ENCODE measurements around the gene MAPKAPK5.

DNA sequence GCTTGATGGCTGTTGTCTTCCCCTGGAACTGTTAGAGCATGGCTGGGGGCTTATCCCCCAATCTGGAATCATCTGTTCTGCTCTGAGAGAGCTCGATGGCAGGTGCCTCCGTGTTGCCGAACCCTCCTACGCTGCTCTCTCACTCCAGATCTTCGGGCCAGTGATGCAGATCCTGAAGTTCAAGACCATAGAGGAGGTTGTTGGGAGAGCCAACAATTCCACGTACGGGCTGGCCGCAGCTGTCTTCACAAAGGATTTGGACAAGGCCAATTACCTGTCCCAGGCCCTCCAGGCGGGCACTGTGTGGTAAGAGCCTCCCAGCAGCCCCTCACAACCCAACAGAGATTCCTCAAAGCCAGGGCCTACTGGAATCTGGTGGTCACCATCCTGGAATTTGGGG is 42.3 kb upstream of the MAPKAPK5 start:
- TF ChIP-seq, protein P1, sequence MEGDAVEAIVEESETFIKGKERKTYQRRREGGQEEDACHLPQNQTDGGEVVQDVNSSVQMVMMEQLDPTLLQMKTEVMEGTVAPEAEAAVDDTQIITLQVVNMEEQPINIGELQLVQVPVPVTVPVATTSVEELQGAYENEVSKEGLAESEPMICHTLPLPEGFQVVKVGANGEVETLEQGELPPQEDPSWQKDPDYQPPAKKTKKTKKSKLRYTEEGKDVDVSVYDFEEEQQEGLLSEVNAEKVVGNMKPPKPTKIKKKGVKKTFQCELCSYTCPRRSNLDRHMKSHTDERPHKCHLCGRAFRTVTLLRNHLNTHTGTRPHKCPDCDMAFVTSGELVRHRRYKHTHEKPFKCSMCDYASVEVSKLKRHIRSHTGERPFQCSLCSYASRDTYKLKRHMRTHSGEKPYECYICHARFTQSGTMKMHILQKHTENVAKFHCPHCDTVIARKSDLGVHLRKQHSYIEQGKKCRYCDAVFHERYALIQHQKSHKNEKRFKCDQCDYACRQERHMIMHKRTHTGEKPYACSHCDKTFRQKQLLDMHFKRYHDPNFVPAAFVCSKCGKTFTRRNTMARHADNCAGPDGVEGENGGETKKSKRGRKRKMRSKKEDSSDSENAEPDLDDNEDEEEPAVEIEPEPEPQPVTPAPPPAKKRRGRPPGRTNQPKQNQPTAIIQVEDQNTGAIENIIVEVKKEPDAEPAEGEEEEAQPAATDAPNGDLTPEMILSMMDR (IDR thresholded peaks at IDR 0.05): no peak
- TF ChIP-seq POLR2A (IDR thresholded peaks at IDR 0.05) (no peak), POLR2AphosphoS5 (IDR thresholded peaks at IDR 0.05) (no peak)
